HG03039 (cell line): Measurements from ENCODE around the gene CDK5RAP1.
"Not testable (repeated sequence)": the region's sequence is repeated elsewhere in the genome, so short reads cannot be mapped to it uniquely, and the experiment has no call there.

Experiments
- ATAC-seq: cut with Tn5 transposase; IDR thresholded peaks from one replicate; pipeline ENCODE4 v1.9.1; 2021; ENCODE audit warnings: mild to moderate bottlenecking, moderate library complexity; ENCODE audit not compliant: unreplicated experiment

Gene CDK5RAP1

DNA sequence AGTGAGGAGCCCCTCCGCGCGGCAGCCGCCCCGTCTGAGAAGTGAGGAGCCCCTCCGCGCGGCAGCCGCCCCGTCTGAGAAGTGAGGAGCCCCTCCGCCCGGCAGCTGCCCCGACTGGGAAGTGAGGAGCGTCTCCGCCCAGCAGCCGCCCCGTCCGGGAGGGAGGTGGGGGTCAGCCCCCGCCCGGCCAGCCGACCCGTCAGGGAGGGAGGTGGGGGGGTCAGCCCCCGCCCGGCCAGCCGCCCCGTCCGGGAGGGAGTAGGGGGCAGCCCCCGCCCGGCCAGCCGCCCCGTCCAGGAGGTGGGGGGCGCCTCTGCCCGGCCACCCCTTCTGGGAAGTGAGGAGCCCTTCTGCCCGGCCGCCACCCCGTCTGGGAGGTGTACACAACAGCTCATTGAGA is 12.0 kb downstream of the CDK5RAP1 start:
- not testable (repeated sequence) for ATAC-seq

DNA sequence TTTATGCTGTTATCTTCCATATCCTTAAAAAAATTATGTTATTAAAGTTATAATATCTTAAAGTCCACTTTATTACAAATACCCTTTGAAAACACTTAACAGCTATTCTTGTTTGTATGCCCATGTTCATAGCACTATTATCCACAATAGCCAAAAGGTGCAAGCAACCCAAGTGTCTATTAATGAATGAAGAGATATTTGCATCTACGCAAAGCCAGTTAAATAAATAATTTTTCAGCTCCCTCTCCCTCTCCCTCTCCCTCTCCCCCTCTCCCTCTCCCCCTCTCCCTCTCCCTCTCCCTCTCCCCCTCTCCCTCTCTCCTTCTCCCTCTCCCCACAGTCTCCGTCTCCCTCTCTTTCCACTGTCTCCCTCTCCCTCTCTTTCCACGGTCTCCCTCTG is 13.1 kb downstream of the CDK5RAP1 start:
- ATAC-seq, result no peak

DNA sequence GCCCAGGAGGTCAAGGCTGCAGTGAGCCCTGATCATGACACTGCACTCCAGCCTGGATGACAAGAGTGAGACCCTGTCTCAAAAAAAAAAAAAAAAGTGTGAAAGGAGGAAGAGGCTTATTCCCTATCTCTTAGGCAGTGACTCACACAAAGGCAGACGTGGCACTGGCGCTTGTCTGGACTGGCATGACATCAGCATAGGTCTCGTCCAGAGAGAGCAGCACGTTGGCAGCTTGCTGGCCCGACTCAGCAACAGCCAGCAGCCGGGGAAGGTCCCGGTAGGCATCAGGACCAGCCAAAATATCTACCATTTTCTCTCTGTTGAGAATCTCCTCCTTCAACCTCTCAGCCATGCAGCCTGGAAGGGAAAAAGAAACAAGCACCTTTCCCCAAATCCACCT is 14.1 kb downstream of the CDK5RAP1 start:
- ATAC-seq, result no peak

GRCh38 chr20:33386673-33387072 is 14.6 kb downstream of the CDK5RAP1 start:
- no peak for ATAC-seq

- ATAC-seq, result no peak
Measured at GRCh38 chr20:33377366-33377765, 24.0 kb downstream of the CDK5RAP1 start.

DNA sequence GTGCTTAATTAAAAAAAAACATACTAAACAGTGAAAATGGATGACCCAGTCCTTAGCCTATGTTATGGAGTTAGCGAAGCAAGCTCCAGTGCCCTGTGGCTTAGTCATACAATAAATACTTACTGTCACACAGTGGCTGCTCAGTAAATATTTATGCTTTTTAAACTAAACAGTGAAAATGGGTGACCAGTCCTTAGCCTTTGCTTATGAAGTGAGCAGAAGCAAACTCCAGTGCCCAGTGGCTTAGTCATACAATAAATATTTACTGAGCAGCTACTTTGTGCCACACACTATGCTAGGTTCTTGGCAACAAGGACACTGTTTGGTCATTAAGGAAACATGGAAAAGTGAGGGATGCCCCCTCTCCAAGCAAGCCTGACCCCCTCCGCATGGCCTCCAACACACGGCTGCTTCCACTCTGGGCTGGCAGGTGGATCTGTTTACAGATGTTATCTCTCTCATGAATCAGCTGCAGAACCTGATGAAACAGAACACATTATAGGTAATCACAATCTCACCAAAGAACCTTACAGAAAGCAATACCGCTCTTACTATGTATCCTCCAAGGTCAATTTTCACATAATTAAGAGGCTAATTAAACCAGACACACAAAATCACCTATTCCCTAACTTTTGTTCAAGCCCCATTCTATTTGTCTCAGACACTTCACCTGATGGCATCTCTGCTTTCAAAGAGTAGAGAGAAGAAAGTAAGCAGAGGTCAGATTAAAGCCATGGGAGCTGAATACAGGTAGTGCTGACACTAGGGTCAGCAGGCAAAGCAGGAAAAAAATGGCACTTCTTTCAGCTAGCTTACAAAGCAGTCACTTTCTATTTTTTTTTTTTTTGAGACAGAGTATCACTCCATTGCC is 27.3 kb downstream of the CDK5RAP1 start:
- ATAC-seq, result no peak

- no peak for ATAC-seq
Measured at GRCh38 chr20:33372993-33373441, 28.3 kb downstream of the CDK5RAP1 start.

GRCh38 chr20:33370291-33370690 is 31.0 kb downstream of the CDK5RAP1 start:
- no peak for ATAC-seq

DNA sequence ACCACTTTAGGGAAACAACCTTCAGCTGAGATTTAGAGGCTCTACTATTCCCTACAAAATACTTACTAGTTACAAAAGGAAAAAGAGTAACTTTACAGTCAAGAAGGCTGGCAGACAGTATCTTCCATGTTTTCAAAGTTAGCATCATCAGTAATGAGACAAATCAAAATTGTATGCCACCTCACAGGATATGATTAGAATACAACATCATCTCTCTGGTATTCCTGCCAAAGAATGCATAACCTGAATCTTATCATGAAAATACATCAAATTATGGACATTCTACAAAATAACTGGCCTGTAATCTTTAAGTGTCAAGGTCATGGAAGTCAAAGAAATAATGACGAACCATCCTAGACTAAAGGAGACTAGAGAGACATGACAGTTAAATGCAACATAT is 38.4 kb downstream of the CDK5RAP1 start:
- ATAC-seq, result no peak

DNA sequence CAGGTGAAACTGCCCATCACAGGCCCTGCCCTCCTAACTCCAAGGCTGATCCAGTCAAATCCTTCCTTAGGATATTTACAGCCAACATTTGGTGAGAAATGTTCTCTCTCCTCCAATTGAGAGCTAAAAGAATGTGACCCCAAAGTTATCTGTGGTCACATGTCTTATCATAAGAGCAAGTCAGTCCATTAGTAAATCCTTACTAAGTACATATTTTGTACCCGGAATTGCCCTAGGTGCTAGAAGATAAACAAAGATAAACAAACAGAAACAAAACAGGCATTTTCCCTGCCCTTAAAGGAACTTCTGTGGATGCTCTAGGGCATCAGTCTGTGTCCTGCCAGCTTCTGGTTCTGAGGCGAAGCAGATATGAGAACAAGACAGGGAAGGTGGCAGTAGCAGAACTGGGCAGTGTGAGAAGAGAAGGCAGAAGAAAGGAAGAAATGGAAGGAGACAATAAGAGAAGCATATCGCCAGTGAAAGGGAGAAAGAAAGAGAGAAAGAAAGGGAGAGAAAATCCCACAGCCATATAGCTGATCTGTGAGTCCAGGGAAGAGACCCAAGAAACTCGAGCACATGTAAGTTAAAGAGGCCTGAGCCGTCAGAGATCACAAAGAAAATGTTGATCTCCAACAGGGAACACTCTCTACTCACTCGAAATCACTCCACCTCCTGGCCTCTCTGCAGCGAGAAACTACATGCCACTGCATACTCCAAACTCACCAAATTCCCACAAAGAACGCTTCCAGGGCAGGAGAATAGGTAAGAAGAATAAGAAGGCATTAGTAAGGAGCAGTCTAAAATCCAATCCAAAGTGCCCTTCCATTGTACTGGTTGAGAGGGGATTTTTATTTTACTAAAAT is 41.7 kb downstream of the CDK5RAP1 start:
- ATAC-seq, result no peak

GRCh38 chr20:33353013-33353402 is 48.3 kb downstream of the CDK5RAP1 start:
- no peak for ATAC-seq

DNA sequence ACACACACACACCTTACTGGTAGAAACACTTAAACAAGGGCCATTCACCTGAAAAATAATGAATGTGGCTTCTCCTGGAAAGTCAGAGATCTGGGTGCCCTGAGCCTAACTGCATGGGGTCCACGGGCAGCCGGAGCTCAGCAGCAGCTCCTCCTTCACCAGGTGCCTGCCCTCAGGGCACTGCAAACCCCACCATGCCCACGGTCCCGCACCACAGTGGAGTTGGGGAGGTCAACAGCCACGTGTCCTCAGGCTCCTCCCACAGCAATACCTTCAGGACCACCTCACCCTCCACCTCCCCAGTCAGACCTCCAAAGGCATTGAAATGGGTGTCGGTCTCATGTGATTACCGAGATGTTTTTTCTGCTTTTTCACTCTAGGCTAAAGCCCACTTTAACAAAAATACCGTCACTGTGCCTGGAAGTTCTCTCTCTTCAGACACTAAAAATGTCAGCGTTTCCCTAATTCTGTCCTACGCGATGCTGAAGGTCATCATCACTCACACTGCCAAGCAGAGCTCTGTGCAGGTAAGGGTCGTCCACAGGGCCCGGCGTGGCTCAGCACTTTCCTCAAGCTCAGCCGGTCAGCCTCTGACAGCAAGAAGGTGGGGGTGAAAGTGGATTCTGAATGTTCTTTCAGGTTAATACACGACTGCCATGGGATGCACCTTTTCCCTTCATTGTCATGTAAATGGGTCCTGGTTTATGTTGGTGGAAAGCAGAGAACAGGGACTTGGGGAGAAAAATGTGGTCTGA is 48.9 kb downstream of the CDK5RAP1 start:
- ATAC-seq, result no peak

- ATAC-seq, result no peak
Measured at GRCh38 chr20:33351696-33352095, 49.6 kb downstream of the CDK5RAP1 start.

DNA sequence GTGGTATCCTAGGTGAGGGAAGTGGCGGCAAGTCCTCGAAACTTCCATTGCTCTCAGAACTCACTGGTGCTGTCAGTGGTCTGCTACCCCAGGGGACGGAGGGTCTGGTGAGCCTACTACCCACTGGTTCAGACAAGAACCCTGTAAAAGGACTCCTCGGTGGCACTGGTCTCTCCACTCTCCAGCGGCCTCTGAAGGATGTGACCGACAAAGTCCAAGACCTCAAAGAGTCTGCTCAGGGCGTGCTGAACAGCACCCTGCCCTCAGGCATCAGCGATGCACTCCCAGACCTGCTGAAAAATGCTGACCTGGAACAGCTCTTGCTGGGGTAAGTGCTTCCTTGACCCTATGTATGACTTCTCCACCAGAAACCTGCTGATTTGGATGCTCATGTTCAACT is 51.8 kb downstream of the CDK5RAP1 start:
- no peak for ATAC-seq

GRCh38 chr20:33348136-33348937 is 53.0 kb downstream of the CDK5RAP1 start:
- no peak for ATAC-seq

GRCh38 chr20:33345342-33345741 is 56.0 kb downstream of the CDK5RAP1 start:
- ATAC-seq, result no peak

DNA sequence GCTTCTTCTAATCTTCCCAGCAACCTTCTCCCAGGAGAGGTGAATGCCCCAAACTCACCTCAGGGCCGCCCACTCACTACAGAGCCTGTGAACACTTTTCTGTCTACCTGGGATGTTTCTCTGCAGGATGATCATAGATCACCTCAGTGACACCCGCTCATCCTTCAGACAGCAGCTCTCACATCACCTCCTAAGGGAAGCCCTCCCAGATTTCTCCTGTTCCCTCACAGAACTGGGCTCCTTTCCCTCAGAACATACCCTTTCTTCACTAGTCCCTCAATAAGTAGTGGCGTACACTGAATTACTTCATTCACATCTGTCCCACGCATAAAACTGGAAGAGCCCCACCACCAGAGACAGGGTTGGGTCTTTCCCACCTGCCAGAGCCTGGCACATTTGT is 57.8 kb downstream of the CDK5RAP1 start:
- ATAC-seq, result no peak

DNA sequence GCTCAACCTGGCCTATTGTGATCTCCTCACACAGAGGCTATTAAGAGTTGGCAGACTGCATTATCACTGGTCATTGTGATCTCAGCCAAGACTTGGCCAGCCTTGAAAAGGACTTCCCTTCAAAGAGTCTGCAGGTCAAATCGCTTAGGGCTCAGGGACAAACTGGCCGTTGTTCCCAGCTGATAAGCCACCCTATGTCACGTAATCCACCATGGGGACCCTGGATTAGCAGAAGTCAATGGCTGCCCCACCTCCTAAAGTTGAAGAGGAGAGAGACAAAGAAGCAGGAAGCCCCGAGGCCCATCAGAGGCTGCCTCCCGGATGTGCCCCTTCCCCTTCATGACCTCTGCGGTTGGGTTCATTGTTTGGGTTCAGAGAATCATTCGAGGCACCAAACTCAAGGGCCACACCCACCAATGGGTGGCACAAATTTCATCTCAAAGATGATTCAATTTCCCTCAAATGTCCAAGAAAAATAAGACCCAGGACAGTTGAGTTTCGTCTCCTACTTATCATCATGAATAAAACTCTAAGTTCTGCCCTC is 61.7 kb downstream of the CDK5RAP1 start:
- ATAC-seq, result no peak

DNA sequence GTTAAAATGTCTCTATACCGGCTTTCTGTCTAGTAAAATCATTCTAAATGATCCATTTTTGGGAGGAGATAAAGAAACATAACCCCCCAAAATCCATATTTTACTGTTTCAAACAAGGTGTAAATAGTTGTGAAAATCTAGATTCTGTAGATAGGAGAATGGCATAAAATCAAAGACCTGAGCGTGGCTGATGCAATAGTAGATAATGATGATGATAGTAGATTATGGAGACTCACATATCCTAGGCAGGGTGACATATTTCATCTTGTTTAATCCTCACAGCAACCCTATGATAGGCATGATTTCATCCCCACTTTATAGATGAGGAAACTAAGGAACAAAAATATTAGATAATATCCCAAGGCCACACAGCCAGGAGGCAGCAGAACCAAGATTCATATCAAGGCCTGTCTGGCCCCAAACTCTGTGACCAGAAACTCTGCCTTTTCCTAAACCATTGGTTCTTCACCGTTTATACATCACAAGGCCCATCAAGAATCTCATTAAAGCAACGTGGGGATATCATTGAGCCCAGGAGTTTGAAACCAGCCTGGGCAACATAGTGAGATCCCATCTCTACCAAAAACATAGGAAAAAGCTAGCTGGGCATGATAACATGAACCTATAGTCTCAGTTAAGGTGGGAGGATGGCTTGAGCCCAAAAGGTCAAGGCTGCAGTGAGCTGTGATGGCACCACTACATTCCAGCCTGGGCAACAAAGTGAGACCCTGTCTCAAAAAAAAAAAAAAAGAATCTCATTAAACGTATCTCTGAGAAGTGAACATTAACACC is 62.7 kb downstream of the CDK5RAP1 start:
- no peak for ATAC-seq
